Activated CD4-positive, alpha-beta memory T cell treated with anti-CD3 and anti-CD28 coated beads, Interleukin-2, amount 10 ng/mL, durations not matched to agents 7 days and 5 days (primary cell): ENCODE measurements around the gene MIR17HG. TPM values are rescaled to one million over a fixed set of nuclear protein-coding genes. Genes with fewer than 3 reads are reported as not detected.
"Not testable (repeated sequence)": the region's sequence is repeated elsewhere in the genome, so short reads cannot be mapped to it uniquely, and the experiment has no call there.

Experiments used
- CTCF ChIA-PET: fragments of 350-600 bp; sonication (Branson Sonifier 250); formaldehyde crosslinking; loops from one replicate; lab custom pipeline; 2021; ENCODE audit warnings: antibody characterized with exemption, inconsistent platforms; lab: Charles Lee
- POLR2A ChIA-PET: fragments of 350-600 bp; sonication (Branson Sonifier 250); formaldehyde crosslinking; loops from one replicate; lab custom pipeline; 2021; ENCODE audit warnings: antibody characterized with exemption; lab: Charles Lee
- DNase-seq: peaks from one replicate; pipeline ENCODE4 v3.0.0-alpha.2; 2020
- H3K27ac Mint-ChIP-seq: one replicate; pipeline ENCODE4 v1.8.0; 2021; ENCODE audit warnings: mild to moderate bottlenecking, mixed read lengths
- H3K27me3 Mint-ChIP-seq: one replicate; pipeline ENCODE4 v1.8.0; 2021; ENCODE audit warnings: mixed read lengths
- H3K36me3 Mint-ChIP-seq: one replicate; pipeline ENCODE4 v1.8.0; 2021; ENCODE audit warnings: low read depth, mixed read lengths
- H3K4me1 Mint-ChIP-seq: one replicate; pipeline ENCODE4 v1.8.0; 2021; ENCODE audit warnings: mixed read lengths
- H3K4me3 Mint-ChIP-seq: one replicate; pipeline ENCODE4 v1.8.0; 2021; ENCODE audit warnings: mild to moderate bottlenecking, mixed read lengths
- H3K9me3 Mint-ChIP-seq: one replicate; pipeline ENCODE4 v1.8.0; 2021; ENCODE audit warnings: mixed read lengths
- total RNA-seq, 2 experiments: library from RNA; stranded (reverse); gene quantifications; one replicate each; pipeline ENCODE4 v1.2.3, GENCODE V29; 2021

The MIR17HG gene
- total RNA-seq, 2 experiments from 2014 or later: 6.7 to 7.7 TPM

- no peak for DNase-seq
- ChIA-PET CTCF (interaction anchor here (1.1 to 1.2 kb wide), 3 partner anchors 8 to 37 kb away, joined by 6 to 15 read pairs (median 7); no protein-coding TSS in a partner anchor), POLR2A (interaction anchor here (1.2 kb wide), 2 partner anchors 8 to 36 kb away, joined by 3 to 5 read pairs; no protein-coding TSS in a partner anchor)
- H3K36me3 Mint-ChIP-seq: peaks cover 57% of the 10 kb centered on the region
- H3K9me3 Mint-ChIP-seq: no peaks in the 10 kb centered on the region
- no peak overlapping the region for H3K27ac Mint-ChIP-seq
- H3K27me3 Mint-ChIP-seq: no peaks in the 10 kb centered on the region
- peaks cover 56% of the 10 kb centered on the region for H3K4me1 Mint-ChIP-seq
- H3K4me3 Mint-ChIP-seq: peak overlapping the region; percentile 96
Measured at GRCh38 chr13:91349992-91350911, 2.8 kb downstream of the MIR17HG start.

GRCh38 chr13:91351123-91351522, 3.6 kb downstream of the MIR17HG start:
- H3K27me3 Mint-ChIP-seq: no peaks in the 10 kb centered on the region
- ChIA-PET POLR2A (no interaction called here), CTCF (interaction anchor here (1.5 kb wide), 1 partner anchor 38 kb away, joined by 3 read pairs; no protein-coding TSS in a partner anchor)
- peak overlapping the region; percentile 96 for H3K4me3 Mint-ChIP-seq
- peaks cover 54% of the 10 kb centered on the region for H3K4me1 Mint-ChIP-seq
- H3K36me3 Mint-ChIP-seq: peaks cover 66% of the 10 kb centered on the region
- DNase-seq: no peak
- no peaks in the 10 kb centered on the region for H3K9me3 Mint-ChIP-seq
- H3K27ac Mint-ChIP-seq: no peak overlapping the region

- Mint-ChIP-seq H3K36me3 (peaks cover 74% of the 10 kb centered on the region), H3K27me3 (no peaks in the 10 kb centered on the region), H3K9me3 (no peaks in the 10 kb centered on the region), H3K4me3 (no peak overlapping the region), H3K4me1 (peaks cover 50% of the 10 kb centered on the region), H3K27ac (no peak overlapping the region)
- DNase-seq: no peak
- ChIA-PET POLR2A (no interaction called here), CTCF (interaction anchor here (1.5 kb wide), 1 partner anchor 39 kb away, joined by 3 read pairs; no protein-coding TSS in a partner anchor)
Measured at GRCh38 chr13:91351980-91352379, 4.5 kb downstream of the MIR17HG start.

GRCh38 chr13:91352891-91353290, 5.4 kb downstream of the MIR17HG start:
- H3K4me3 Mint-ChIP-seq, H3K9me3 Mint-ChIP-seq, DNase-seq, H3K27ac Mint-ChIP-seq, H3K27me3 Mint-ChIP-seq, POLR2A ChIA-PET: not testable (repeated sequence)
- CTCF ChIA-PET: interaction anchor here (1.2 kb wide), 1 partner anchor 40 kb away, joined by 3 read pairs; no protein-coding TSS in a partner anchor
- peaks cover 81% of the 10 kb centered on the region for H3K36me3 Mint-ChIP-seq
- peaks cover 49% of the 10 kb centered on the region for H3K4me1 Mint-ChIP-seq

DNA sequence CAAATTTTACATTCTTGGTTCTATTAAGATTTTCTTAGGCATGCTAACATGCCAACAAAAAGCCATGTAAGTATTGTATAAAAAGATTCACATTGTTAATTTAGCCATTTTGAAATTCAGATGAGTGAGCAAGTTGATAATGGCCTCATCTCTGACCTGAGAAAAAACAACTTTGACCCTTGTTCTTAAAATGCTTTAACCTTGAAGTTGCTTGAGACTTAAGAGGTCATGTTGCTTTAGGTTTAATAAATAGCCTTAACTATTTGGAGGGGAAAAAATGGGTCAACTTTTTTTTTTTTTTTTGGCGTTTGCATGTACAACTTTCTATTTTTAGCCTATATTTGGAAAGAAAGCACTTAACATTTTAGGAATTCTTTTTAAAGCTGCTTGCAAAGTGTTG, 6.0 kb downstream of the MIR17HG start:
- H3K36me3 Mint-ChIP-seq: peaks cover 85% of the 10 kb centered on the region
- H3K9me3 Mint-ChIP-seq: no peaks in the 10 kb centered on the region
- no peak for DNase-seq
- ChIA-PET POLR2A (no interaction called here), CTCF (interaction anchor here (1.2 kb wide), 1 partner anchor 41 kb away, joined by 3 read pairs; no protein-coding TSS in a partner anchor)
- peaks cover 49% of the 10 kb centered on the region for H3K4me1 Mint-ChIP-seq
- H3K4me3 Mint-ChIP-seq: no peak overlapping the region
- no peak overlapping the region for H3K27ac Mint-ChIP-seq
- H3K27me3 Mint-ChIP-seq: no peaks in the 10 kb centered on the region

DNA sequence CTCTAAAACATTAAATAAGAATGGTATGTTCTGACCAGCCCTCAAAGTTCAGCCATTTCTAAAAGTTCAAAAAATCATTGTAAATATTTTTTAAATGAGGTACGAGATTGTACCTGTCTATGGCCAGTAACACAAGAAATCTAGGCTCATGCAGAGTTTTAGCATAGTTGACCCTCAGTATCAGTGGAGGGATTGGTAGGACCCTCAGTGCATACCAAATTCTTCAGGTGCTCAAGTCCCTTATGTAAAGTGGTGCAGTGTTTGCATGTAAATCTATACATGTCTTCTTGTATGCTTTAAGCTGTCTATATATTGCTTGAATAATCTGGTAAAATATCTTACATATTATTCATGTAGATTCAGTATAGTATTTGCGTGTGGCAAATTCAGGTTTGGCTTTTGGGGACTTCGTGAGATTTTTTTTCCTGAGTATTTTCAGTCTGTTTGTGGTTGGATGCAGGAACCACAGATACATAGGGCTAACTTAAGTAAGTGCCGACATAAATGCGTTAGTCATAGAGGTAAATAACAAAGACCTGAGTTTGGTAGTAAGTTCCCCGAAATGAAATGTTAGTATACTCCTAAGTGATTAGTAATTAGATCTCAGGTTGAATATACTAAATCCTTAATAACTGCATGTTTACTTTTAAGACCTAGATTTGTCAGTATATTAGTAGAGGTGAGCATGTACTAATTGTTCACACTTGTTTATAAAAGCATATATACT, 7.8 kb downstream of the MIR17HG start:
- Mint-ChIP-seq H3K36me3 (peaks cover 75% of the 10 kb centered on the region), H3K4me1 (peaks cover 38% of the 10 kb centered on the region), H3K27ac (no peak overlapping the region), H3K4me3 (no peak overlapping the region), H3K27me3 (no peaks in the 10 kb centered on the region), H3K9me3 (no peaks in the 10 kb centered on the region)
- DNase-seq: no peak
- ChIA-PET CTCF (no interaction called here), POLR2A (no interaction called here)

DNA sequence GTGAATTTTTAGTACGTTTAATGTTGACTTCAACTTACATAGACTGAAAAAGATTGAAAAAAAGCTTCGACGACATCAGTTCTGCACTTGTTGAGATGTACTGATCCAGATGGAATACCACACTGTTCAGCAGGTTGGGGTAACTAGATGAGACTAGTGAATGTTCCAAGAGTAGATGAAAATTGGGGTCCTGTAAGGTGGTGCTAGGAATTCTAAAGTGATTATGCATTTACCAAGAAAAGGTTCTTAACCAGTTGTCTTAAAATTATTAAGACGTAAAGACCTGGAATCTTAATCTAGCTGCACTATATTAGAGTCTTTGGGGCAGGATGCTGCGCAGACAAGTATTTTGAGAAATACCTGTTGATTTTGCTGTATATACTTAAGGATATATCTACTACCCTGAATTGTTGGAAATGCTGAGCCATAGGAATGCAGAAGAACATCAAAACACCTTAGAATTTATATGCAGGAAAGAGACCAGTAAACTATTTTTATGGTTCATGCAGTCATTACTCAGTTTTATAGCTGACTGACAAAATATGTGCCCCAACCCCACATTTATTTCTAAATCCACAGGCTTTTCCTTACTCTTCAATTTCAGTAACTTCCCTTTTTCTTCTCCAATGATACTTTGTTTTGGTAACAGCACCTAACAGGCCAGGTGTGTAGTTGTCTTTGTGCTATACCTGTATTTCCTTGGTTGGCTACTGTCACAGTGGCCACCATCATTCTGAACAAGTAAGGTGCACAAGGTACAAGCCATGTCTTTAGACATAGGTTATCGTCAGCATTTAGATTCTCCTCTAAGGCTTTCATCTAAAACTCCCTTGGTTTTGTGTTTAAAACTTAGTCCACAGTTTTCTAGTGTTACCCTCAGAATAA, 8.6 kb downstream of the MIR17HG start:
- Mint-ChIP-seq H3K36me3 (peaks cover 67% of the 10 kb centered on the region), H3K4me1 (peaks cover 30% of the 10 kb centered on the region)

GRCh38 chr13:91356919-91357612, 9.6 kb downstream of the MIR17HG start:
- Mint-ChIP-seq H3K27me3 (no peaks in the 10 kb centered on the region), H3K4me1 (peaks cover 20% of the 10 kb centered on the region), H3K36me3 (peaks cover 57% of the 10 kb centered on the region), H3K4me3 (no peak overlapping the region), H3K27ac (no peak overlapping the region), H3K9me3 (no peaks in the 10 kb centered on the region)
- CTCF ChIA-PET: no interaction called here
- POLR2A ChIA-PET: interaction anchor here (2.4 kb wide), 1 partner anchor 10 kb away, joined by 8 read pairs; the partner anchor contains the start of gene MIR17HG
- no peak for DNase-seq

More for the DNA sequence above, 8.6 kb downstream of the MIR17HG start:
- CTCF ChIA-PET: no interaction called here
- no peak overlapping the region for H3K4me3 Mint-ChIP-seq
- no peaks in the 10 kb centered on the region for H3K9me3 Mint-ChIP-seq
- H3K27ac Mint-ChIP-seq: no peak overlapping the region
- POLR2A ChIA-PET: no interaction called here
- no peak for DNase-seq
- no peaks in the 10 kb centered on the region for H3K27me3 Mint-ChIP-seq

GRCh38 chr13:91357613-91358386, 10.3 kb downstream of the MIR17HG start:
- CTCF ChIA-PET: interaction anchor here (1.1 kb wide), 1 partner anchor 8 kb away, joined by 7 read pairs; no protein-coding TSS in a partner anchor
- Mint-ChIP-seq H3K27me3 (no peaks in the 10 kb centered on the region), H3K4me3 (no peak overlapping the region), H3K4me1 (peaks cover 15% of the 10 kb centered on the region), H3K36me3 (peaks cover 55% of the 10 kb centered on the region), H3K9me3 (no peaks in the 10 kb centered on the region), H3K27ac (no peak overlapping the region)
- POLR2A ChIA-PET: interaction anchor here (1.7 to 2.4 kb wide), 2 partner anchors 8 to 11 kb away, joined by 5 to 8 read pairs; partner anchors contain the start of gene MIR17HG
- no peak for DNase-seq

DNA sequence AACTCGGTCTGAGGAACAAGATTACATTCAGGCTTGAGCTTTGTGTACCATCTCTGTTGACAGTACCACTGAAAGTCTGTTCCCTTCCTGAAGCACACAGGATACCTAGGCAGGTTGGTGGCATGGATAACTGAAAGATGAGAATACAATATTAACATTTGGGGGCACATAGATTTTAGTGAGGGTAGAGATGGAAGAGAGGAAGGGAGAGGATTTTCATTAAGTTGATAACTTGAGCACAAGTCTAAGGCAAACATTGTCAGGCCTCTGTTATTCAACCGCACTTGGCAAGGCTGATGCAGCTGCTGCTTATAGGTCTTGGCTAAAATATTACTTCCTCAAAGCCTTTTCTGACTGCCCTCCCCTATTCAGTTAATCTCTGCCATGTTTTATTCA, 10.9 kb downstream of the MIR17HG start:
- ChIA-PET CTCF (interaction anchor here (1.1 kb wide), 1 partner anchor 9 kb away, joined by 7 read pairs; no protein-coding TSS in a partner anchor), POLR2A (interaction anchor here (1.7 to 2.4 kb wide), 2 partner anchors 9 to 12 kb away, joined by 5 to 8 read pairs; partner anchors contain the start of gene MIR17HG)
- no peak overlapping the region for H3K27ac Mint-ChIP-seq
- no peaks in the 10 kb centered on the region for H3K27me3 Mint-ChIP-seq
- H3K4me1 Mint-ChIP-seq: peaks cover 11% of the 10 kb centered on the region
- DNase-seq: no peak
- H3K36me3 Mint-ChIP-seq: peaks cover 50% of the 10 kb centered on the region
- no peaks in the 10 kb centered on the region for H3K9me3 Mint-ChIP-seq
- H3K4me3 Mint-ChIP-seq: no peak overlapping the region

GRCh38 chr13:91359111-91359510, 11.6 kb downstream of the MIR17HG start:
- Mint-ChIP-seq H3K27ac (no peak overlapping the region), H3K36me3 (peaks cover 43% of the 10 kb centered on the region), H3K4me3 (no peak overlapping the region), H3K4me1 (peaks cover 10% of the 10 kb centered on the region), H3K9me3 (no peaks in the 10 kb centered on the region), H3K27me3 (no peaks in the 10 kb centered on the region)
- POLR2A ChIA-PET: interaction anchor here (1.7 to 2.4 kb wide), 2 partner anchors 10 to 13 kb away, joined by 5 to 8 read pairs; partner anchors contain the start of gene MIR17HG
- no peak for DNase-seq
- CTCF ChIA-PET: no interaction called here
